ENCODE results near the gene SEMA6C. TPM values are rescaled to one million over a fixed set of nuclear protein-coding genes. Genes with fewer than 3 reads are reported as not detected.

SEMA6C gene
- polyA plus RNA-seq, 3 donors = 0.39 to 1.4 (median 0.97) TPM

DNA sequence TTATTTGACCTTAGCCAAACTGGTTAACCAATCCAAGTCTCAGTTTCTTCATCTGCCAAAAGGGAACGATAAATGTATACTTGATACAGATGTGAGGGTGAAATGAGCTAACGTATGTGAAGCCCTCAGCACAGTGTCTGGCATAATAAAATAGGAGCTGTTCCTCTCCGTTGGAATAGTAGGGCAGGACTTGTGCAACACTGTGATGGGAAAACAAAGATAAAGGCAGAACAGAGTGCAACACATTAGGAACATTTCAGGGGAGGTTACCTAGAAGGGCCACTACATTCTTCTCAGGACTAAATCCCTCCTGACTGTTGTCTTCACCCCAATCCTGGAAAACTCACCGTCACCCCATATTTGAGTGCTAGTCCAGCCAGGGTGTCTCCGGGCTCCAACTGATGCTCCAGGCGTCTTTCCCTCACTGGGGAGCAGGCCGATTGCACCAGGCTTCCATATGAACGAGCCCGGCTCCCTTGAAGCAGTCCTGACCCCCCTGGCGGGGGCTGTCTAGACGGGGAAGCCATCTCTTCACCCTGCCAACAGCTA lies 18.4 kb upstream of the SEMA6C start:
- H3K36me3 ChIP-seq (replicated peaks in 1 of 2; ENCODE audit: control insufficient read depth in 1 of 2, insufficient read depth in 2 of 2, low read length in 2 of 2) = peaks cover 42 to 71% of the 10 kb centered on the region in 2 donors
- TF ChIP-seq CTCF (IDR thresholded peaks at IDR 0.05) = no peak
- Mint-ChIP-seq H3K36me3 (peaks cover 52 to 68% of the 10 kb centered on the region in 2 donors), H3K27ac (peak overlapping the region; percentile 45 to 93 (median 89)), H3K9me3 (no peaks in the 10 kb centered on the region), H3K4me3 (peak overlapping the region in 1 of 2 donors; percentile 95), H3K27me3 (ENCODE audit: low read depth in 3 of 3) (peaks cover 0 to 1% (median 0%) of the 10 kb centered on the region in 3 donors), H3K4me1 (peaks cover 54% of the 10 kb centered on the region)
- peak overlapping the region in 1 of 2 donors; percentile 37 for H3K27ac ChIP-seq (ENCODE audit: low read depth in 1 of 2, low read length in 2 of 2)
- DNase-seq = no peak
- WGBS (ENCODE audit: insufficient coverage) = 65% methylated on average over 8 of the region's 11 CpGs
- no peak overlapping the region for H3K4me3 ChIP-seq (replicated peaks in 1 of 3; ENCODE audit: low read depth in 2 of 3, low read length in 3 of 3)
- H3K4me2 ChIP-seq (replicated peaks; ENCODE audit: extremely low read depth, low read length, poor library complexity, severe bottlenecking) = peak overlapping the region; percentile 96
- no peaks in the 10 kb centered on the region for H3K27me3 ChIP-seq (ENCODE audit: control insufficient read depth in 2 of 2, insufficient read depth in 2 of 2, low read length in 2 of 2)
- no peaks in the 10 kb centered on the region for H3K9me3 ChIP-seq (replicated peaks in 1 of 2; ENCODE audit: control insufficient read depth in 1 of 2, insufficient read depth in 1 of 2, low read length in 2 of 2)
- intact Hi-C loops (cut with micrococcal nuclease) = loop anchor here (1.0 to 10.0 kb wide), 4 partner anchors 8 to 447 kb away; partner anchors contain the start of genes MINDY1 (in 2 of the 2), PRUNE1 (in 2 of the 2) and SNX27 (in 1 of the 2)
- peaks cover 51% of the 10 kb centered on the region for H3K79me2 ChIP-seq (ENCODE audit: insufficient read depth, low read length)
- peaks cover 58% of the 10 kb centered on the region for H4K20me1 ChIP-seq (ENCODE audit: insufficient read depth, low read length)
- H3K9ac ChIP-seq (ENCODE audit: insufficient read depth, low read length, poor library complexity, severe bottlenecking) = no peak overlapping the region
- peaks cover 39 to 42% of the 10 kb centered on the region in 2 donors for H3K4me1 ChIP-seq (ENCODE audit: control insufficient read depth in 1 of 2, insufficient read depth in 2 of 2, low read length in 2 of 2)
- H2AFZ ChIP-seq (ENCODE audit: insufficient read depth, low read depth, low read length, poor library complexity, severe bottlenecking) = no peak overlapping the region

DNA sequence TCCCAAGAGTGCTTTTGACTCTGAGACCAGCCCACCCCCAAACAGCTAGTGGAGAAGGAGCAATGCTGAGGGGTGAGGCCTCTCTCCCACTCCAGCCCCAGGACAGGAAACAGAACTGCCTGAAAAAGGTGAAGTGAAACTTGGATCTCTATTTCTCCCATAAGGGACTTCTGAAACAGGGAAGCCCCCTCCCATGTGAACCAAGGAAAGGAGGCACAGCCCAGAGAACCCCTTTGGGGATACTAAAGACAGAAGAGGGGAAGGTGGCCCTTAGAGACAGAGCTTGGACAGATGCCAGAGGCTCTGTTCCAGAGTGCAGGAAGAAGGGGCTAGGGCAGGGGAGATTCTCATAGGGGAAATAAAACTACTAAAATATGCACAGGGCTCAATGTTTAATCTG lies 12.9 kb upstream of the SEMA6C start:
- Mint-ChIP-seq H3K4me3 (peak overlapping the region; percentile 80 to 98), H3K9me3 (no peaks in the 10 kb centered on the region), H3K27me3 (ENCODE audit: low read depth in 3 of 3) (peaks cover 0 to 6% (median 0%) of the 10 kb centered on the region in 3 donors), H3K27ac (peak overlapping the region; percentile 86 to 96 (median 92)), H3K4me1 (peaks cover 65% of the 10 kb centered on the region), H3K36me3 (peaks cover 40 to 55% of the 10 kb centered on the region in 2 donors)
- Histone ChIP-seq H3K27me3 (ENCODE audit: control insufficient read depth in 2 of 2, insufficient read depth in 2 of 2, low read length in 2 of 2) (no peaks in the 10 kb centered on the region), H3K27ac (ENCODE audit: low read depth in 1 of 2, low read length in 2 of 2) (peak overlapping the region; percentile 60 to 79), H4K20me1 (ENCODE audit: insufficient read depth, low read length) (peaks cover 78% of the 10 kb centered on the region), H3K9ac (ENCODE audit: insufficient read depth, low read length, poor library complexity, severe bottlenecking) (peak overlapping the region; percentile 39), H3K4me2 (replicated peaks; ENCODE audit: extremely low read depth, low read length, poor library complexity, severe bottlenecking) (peak overlapping the region; percentile 88), H3K4me3 (replicated peaks in 1 of 3; ENCODE audit: low read depth in 2 of 3, low read length in 3 of 3) (peak overlapping the region; percentile 2 to 91 (median 74)), H3K4me1 (ENCODE audit: control insufficient read depth in 1 of 2, insufficient read depth in 2 of 2, low read length in 2 of 2) (peaks cover 54 to 65% of the 10 kb centered on the region in 2 donors), H3K36me3 (replicated peaks in 1 of 2; ENCODE audit: control insufficient read depth in 1 of 2, insufficient read depth in 2 of 2, low read length in 2 of 2) (peaks cover 22 to 53% of the 10 kb centered on the region in 2 donors), H2AFZ (ENCODE audit: insufficient read depth, low read depth, low read length, poor library complexity, severe bottlenecking) (no peak overlapping the region), H3K79me2 (ENCODE audit: insufficient read depth, low read length) (peaks cover 69% of the 10 kb centered on the region), H3K9me3 (replicated peaks in 1 of 2; ENCODE audit: control insufficient read depth in 1 of 2, insufficient read depth in 1 of 2, low read length in 2 of 2) (no peaks in the 10 kb centered on the region)
- intact Hi-C loops (cut with micrococcal nuclease) = loop anchor here in 1 of 2 donors (5.0 kb wide), 2 partner anchors 132 to 397 kb away; no protein-coding TSS in a partner anchor
- DNase-seq = peak in 2 of 3 donors; percentile 59 to 79
- no peak for TF ChIP-seq CTCF (IDR thresholded peaks at IDR 0.05)

All from CD14-positive monocyte (primary cell).